H1 (cell line): Measurements from ENCODE around the gene PRICKLE2. TPM values are rescaled to one million over a fixed set of nuclear protein-coding genes. Genes with fewer than 3 reads are reported as not detected.

Source experiments
- CTCF ChIA-PET: fragments of 300-600 bp; sonication (Branson Sonifier 250); formaldehyde crosslinking; loops from one replicate; lab custom pipeline; 2021; ENCODE audit not compliant: partially characterized antibody; lab: Charles Lee
- POLR2A ChIA-PET: fragments of 300-600 bp; sonication (Branson Sonifier 250); formaldehyde crosslinking; loops from one replicate; lab custom pipeline; 2021; ENCODE audit warnings: inconsistent platforms; ENCODE audit not compliant: partially characterized antibody; lab: Charles Lee
- DNase-seq, 2 experiments: peaks; one replicate each; pipeline versions ENCODE4 v3.0.0 to v3.0.0-alpha.2; 2010 to 2022; ENCODE audit warnings: low spot score in 2 of 2, low read depth in 1 of 2, mixed read lengths in 1 of 2
- FAIRE-seq: peaks from 2 replicates; lab custom pipeline; 2011; peaks lifted over from hg19 to GRCh38; lab: Jason Lieb, UNC
- H2AFZ ChIP-seq: 2 replicates; pipeline ENCODE4 v1.8.1; 2012; ENCODE audit warnings: low read length, inconsistent platforms
- H2AK5ac ChIP-seq: 2 replicates; pipeline ENCODE4 v1.6.1; 2013; ENCODE audit warnings: low read depth, low read length
- H2BK120ac ChIP-seq: replicated peaks from 2 replicates; pipeline ENCODE3; 2013; ENCODE audit warnings: low read depth, low read length, inconsistent platforms
- H2BK12ac ChIP-seq: 2 replicates; pipeline ENCODE4 v1.6.1; 2013; ENCODE audit warnings: low read depth, low read length
- H2BK15ac ChIP-seq: 2 replicates; pipeline ENCODE4 v1.6.1; 2013; ENCODE audit warnings: low read length
- H2BK20ac ChIP-seq: 2 replicates; pipeline ENCODE4 v1.6.1; 2013; ENCODE audit warnings: low read length
- H2BK5ac ChIP-seq: 2 replicates; pipeline ENCODE4 v1.6.1; 2013; ENCODE audit warnings: low read depth, low read length
- H3K14ac ChIP-seq: 2 replicates; pipeline ENCODE4 v1.6.1; 2013; ENCODE audit warnings: inconsistent platforms; ENCODE audit not compliant: insufficient read length
- H3K18ac ChIP-seq: 2 replicates; pipeline ENCODE4 v1.6.1; 2013; ENCODE audit warnings: low read length; ENCODE audit errors: extremely low read depth
- H3K23ac ChIP-seq: 2 replicates; pipeline ENCODE4 v1.6.1; 2013; ENCODE audit warnings: inconsistent platforms; ENCODE audit not compliant: insufficient read length
- H3K23me2 ChIP-seq: 2 replicates; pipeline ENCODE4 v1.6.1; 2013; ENCODE audit warnings: low read depth, low read length
- H3K27ac ChIP-seq: 2 replicates; pipeline ENCODE4 v1.6.1; 2011; ENCODE audit warnings: low read depth, low read length, inconsistent platforms
- H3K27me3 ChIP-seq, 4 experiments: replicated peaks in 1 of 4; 1 replicate in 1 of 4; 2 replicates in 3 of 4; pipeline versions ENCODE4 v1.6.1 to v1.8.1; 2011 to 2013; ENCODE audit warnings: low read length in 3 of 4, mild to moderate bottlenecking in 3 of 4, inconsistent platforms in 2 of 4, mixed read lengths in 2 of 4, moderate library complexity in 1 of 4; ENCODE audit not compliant: control insufficient read depth in 3 of 4, insufficient read depth in 3 of 4; ENCODE audit errors: extremely low read depth in 1 of 4
- H3K36me3 ChIP-seq, 4 experiments: 2 replicates each; pipeline versions ENCODE4 v1.6.1 to v1.8.1; 2011 to 2013; ENCODE audit warnings: mild to moderate bottlenecking in 4 of 4, low read length in 3 of 4, moderate library complexity in 2 of 4, control low read depth in 1 of 4, inconsistent platforms in 1 of 4; ENCODE audit not compliant: insufficient read depth in 4 of 4, control insufficient read depth in 2 of 4
- H3K4ac ChIP-seq: replicated peaks from 2 replicates; pipeline ENCODE3; 2013; ENCODE audit warnings: low read length, low read depth, mixed read lengths, inconsistent platforms; ENCODE audit not compliant: insufficient read length
- H3K4me1 ChIP-seq, 4 experiments: replicated peaks in 1 of 4; 1 replicate in 1 of 4; 2 replicates in 3 of 4; pipeline versions ENCODE4 v1.6.1 to v1.8.1; 2011 to 2013; ENCODE audit warnings: low read length in 3 of 4, inconsistent platforms in 2 of 4, mixed read lengths in 1 of 4; ENCODE audit not compliant: insufficient read depth in 4 of 4, control insufficient read depth in 3 of 4
- H3K4me2 ChIP-seq, 2 experiments: 2 replicates each; pipeline versions ENCODE4 v1.6.1 to v1.8.1; 2011 to 2013; ENCODE audit warnings: low read depth in 2 of 2, low read length in 2 of 2, control low read depth in 1 of 2, inconsistent platforms in 1 of 2, mild to moderate bottlenecking in 1 of 2; ENCODE audit not compliant: insufficient read depth in 1 of 2
- H3K4me3 ChIP-seq, 4 experiments: fragments of 200-600, 300-600 bp in 1 of 4; sonication (generic), shearing (Covaris generic), sonication (Bioruptor Twin) in 1 of 4; 2 replicates each; pipeline versions ENCODE4 v1.5.1 to v1.8.1; 2011 to 2016; ENCODE audit warnings: low read length in 4 of 4, low read depth in 3 of 4, control low read depth in 2 of 4, inconsistent platforms in 2 of 4, mild to moderate bottlenecking in 2 of 4, mixed read lengths in 1 of 4, moderate library complexity in 1 of 4; ENCODE audit not compliant: insufficient read depth in 2 of 4; ENCODE audit errors: extremely low read depth in 1 of 4
- H3K56ac ChIP-seq: replicated peaks from 2 replicates; pipeline ENCODE3; 2013; ENCODE audit warnings: low read depth, mild to moderate bottlenecking, mixed read lengths, low read length, inconsistent platforms; ENCODE audit not compliant: insufficient read length
- H3K79me1 ChIP-seq: 2 replicates; pipeline ENCODE4 v1.6.1; 2013; ENCODE audit warnings: low read depth, low read length, control low read depth
- H3K79me2 ChIP-seq, 2 experiments: 2 replicates each; pipeline versions ENCODE4 v1.6.1 to v1.8.1; 2012 to 2013; ENCODE audit warnings: low read length in 2 of 2, mild to moderate bottlenecking in 2 of 2, inconsistent platforms in 1 of 2; ENCODE audit not compliant: insufficient read depth in 2 of 2, control insufficient read depth in 1 of 2
- H3K9ac ChIP-seq, 4 experiments: replicated peaks in 1 of 4; 1 replicate in 1 of 4; 2 replicates in 3 of 4; pipeline versions ENCODE4 v1.6.1 to v1.8.1; 2011 to 2013; ENCODE audit warnings: low read depth in 3 of 4, low read length in 3 of 4, control low read depth in 2 of 4, mild to moderate bottlenecking in 2 of 4, moderate library complexity in 2 of 4, inconsistent platforms in 1 of 4; ENCODE audit errors: extremely low read depth in 1 of 4
- H3K9me3 ChIP-seq, 2 experiments: 2 replicates each; pipeline versions ENCODE4 v1.6.1 to v1.8.1; 2012 to 2013; ENCODE audit warnings: mild to moderate bottlenecking in 2 of 2, moderate library complexity in 2 of 2, control low read depth in 1 of 2, inconsistent platforms in 1 of 2, low read depth in 1 of 2, low read length in 1 of 2, mixed read lengths in 1 of 2; ENCODE audit not compliant: insufficient read depth in 2 of 2
- H4K20me1 ChIP-seq, 2 experiments: replicated peaks in 1 of 2; 2 replicates each; pipeline versions ENCODE3 to v1.8.1; 2011 to 2013; ENCODE audit warnings: inconsistent platforms in 2 of 2, low read length in 2 of 2, mild to moderate bottlenecking in 1 of 2; ENCODE audit not compliant: insufficient read depth in 2 of 2, control insufficient read depth in 1 of 2
- H4K5ac ChIP-seq: 2 replicates; pipeline ENCODE4 v1.6.1; 2013; ENCODE audit warnings: low read length, low read depth, mixed read lengths, inconsistent platforms; ENCODE audit not compliant: insufficient read length
- H4K8ac ChIP-seq: 2 replicates; pipeline ENCODE4 v1.8.0; 2013; ENCODE audit warnings: mild to moderate bottlenecking, moderate library complexity, low read length, inconsistent platforms; ENCODE audit not compliant: insufficient read depth; ENCODE audit errors: extremely low read depth
- H4K91ac ChIP-seq: replicated peaks from 2 replicates; pipeline ENCODE3; 2013; ENCODE audit warnings: low read length, mixed read lengths, inconsistent platforms; ENCODE audit not compliant: insufficient read length
- ASH2L ChIP-seq: fragments of 200-600, 300-600 bp; sonication (generic); IDR thresholded peaks from one replicate; pipeline ENCODE4 v1.7.1; 2017; ENCODE audit warnings: low read length
- GTF2F1 ChIP-seq: IDR thresholded peaks from 2 replicates; pipeline ENCODE4 v1.6.1; 2012; ENCODE audit warnings: low read depth, low read length, improper control_type of control experiment, borderline replicate concordance
- SIN3A ChIP-seq, 2 experiments: IDR thresholded peaks in 1 of 2; conservative IDR thresholded peaks in 1 of 2; 2 replicates each; pipeline ENCODE4 v1.6.1; 2011 to 2012; ENCODE audit warnings: low read length in 2 of 2, improper control_type of control experiment in 1 of 2, low read depth in 1 of 2, mild to moderate bottlenecking in 1 of 2
- SP4 ChIP-seq: IDR thresholded peaks from 2 replicates; pipeline ENCODE4 v1.6.1; 2012; ENCODE audit warnings: low read length, inconsistent platforms
- TCF12 ChIP-seq: IDR thresholded peaks from 2 replicates; pipeline ENCODE4 v1.6.1; 2011; ENCODE audit warnings: low read depth, mild to moderate bottlenecking, low read length
- polyA plus RNA-seq, 7 experiments: library from polyadenylated mRNA; depleted of rRNA in 3 of 7; stranded (reverse) in 5 of 7; unstranded in 2 of 7; fragments of >200 nt in 5 of 7; fragments of 200-250 nt in 2 of 7; gene quantifications; 1 replicate in 5 of 7; 2 replicates in 1 of 7; 4 replicates in 1 of 7; pipeline versions ENCODE4 v1.2.1 to v1.2.3, GENCODE V29; 2011 to 2013; ENCODE audit warnings: missing spikeins in 2 of 7, mixed read lengths in 2 of 7
- total RNA-seq: library from RNA; stranded (reverse); fragmentation: NEBNext Ultra II Directional; extraction: Animal tissue kit (Norgen Biotek cat#: 25700); gene quantifications from 2 replicates; pipeline ENCODE4 v1.2.1, GENCODE V29; 2021

Gene PRICKLE2
- total and polyA plus RNA-seq, 2 of the 8 experiments (the other 6 are each of a cell fraction or from before 2014, with no cell fraction given), result 2.9 to 8.0 TPM

DNA sequence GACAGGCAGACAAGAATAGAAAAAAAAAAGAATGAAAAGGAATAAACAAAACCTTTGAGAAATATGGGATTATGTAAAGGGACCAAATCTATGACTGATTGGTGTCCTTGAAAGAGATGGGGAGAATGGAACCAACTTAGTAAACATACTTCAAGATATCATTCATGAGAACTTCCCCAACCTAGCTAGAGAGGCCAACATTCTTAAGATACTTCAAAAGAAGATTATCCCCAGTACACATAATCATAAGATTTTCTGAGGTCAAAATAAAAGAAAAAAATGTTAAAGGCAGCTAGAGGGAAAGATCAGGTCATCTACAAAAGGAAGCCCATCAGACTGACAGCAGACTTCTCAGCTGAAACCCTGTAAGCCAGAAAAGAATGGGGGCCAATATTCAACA lies 110.6 kb downstream of the PRICKLE2 start:
- H3K4me1 ChIP-seq, result peaks cover 0 to 4% (median 1%) of the 10 kb centered on the region in 4 experiments; a peak in 2 of 7 replicates
- H4K91ac ChIP-seq, result no peak overlapping the region
- H4K20me1 ChIP-seq, result no peaks in the 10 kb centered on the region
- H4K5ac ChIP-seq, result no peak overlapping the region
- no peak for TF ChIP-seq GTF2F1
- no peak for TF ChIP-seq ASH2L
- no peak for TF ChIP-seq SP4
- no peak for TF ChIP-seq TCF12
- no peak for TF ChIP-seq SIN3A (conservative IDR thresholded peaks at IDR 0.05 in 1 of 2, IDR thresholded peaks at IDR 0.05 in 1 of 2; ENCODE audit: low read depth in 1 of 2, low read length in 2 of 2)
- no peak overlapping the region for H3K14ac ChIP-seq
- H2BK12ac ChIP-seq, result no peak overlapping the region
- no peak overlapping the region for H2AK5ac ChIP-seq
- H2BK20ac ChIP-seq, result no peak overlapping the region
- H3K4me2 ChIP-seq, result no peak overlapping the region
- no peaks in the 10 kb centered on the region for H3K79me1 ChIP-seq
- no peaks in the 10 kb centered on the region for H3K36me3 ChIP-seq
- H3K27me3 ChIP-seq, result no peaks in the 10 kb centered on the region
- no peak overlapping the region for H3K4ac ChIP-seq
- H4K8ac ChIP-seq, result no peak overlapping the region
- CTCF ChIA-PET, result interaction anchor here (0.6 to 2.6 kb wide), 4 partner anchors 11 to 460 kb away, joined by 3 to 8 read pairs (median 4); no protein-coding TSS in a partner anchor
- no peak overlapping the region for H2AFZ ChIP-seq
- H3K56ac ChIP-seq, result no peak overlapping the region
- no peaks in the 10 kb centered on the region for H3K79me2 ChIP-seq
- no peak overlapping the region for H2BK5ac ChIP-seq
- H3K9ac ChIP-seq, result no peak overlapping the region
- H3K4me3 ChIP-seq, result no peak overlapping the region
- H3K27ac ChIP-seq, result no peak overlapping the region
- DNase-seq (no peak), FAIRE-seq (no peak)
- H2BK120ac ChIP-seq, result no peak overlapping the region
- H3K18ac ChIP-seq, result no peak overlapping the region
- H2BK15ac ChIP-seq, result no peak overlapping the region
- no peaks in the 10 kb centered on the region; the same call in 1 of the 2 replicates for H3K23me2 ChIP-seq
- peaks cover 0 to 7% of the 10 kb centered on the region in 2 experiments; a peak in 1 of 4 replicates for H3K9me3 ChIP-seq
- no peak overlapping the region for H3K23ac ChIP-seq
- POLR2A ChIA-PET, result no interaction called here
